ENCODE results near the gene TSR3. TPM values are rescaled to one million over a fixed set of nuclear protein-coding genes. Genes with fewer than 3 reads are reported as not detected.

The TSR3 gene
- total and polyA plus RNA-seq, 8 donors, result 9.3 to 441 (median 65.0) TPM

- H3K27ac ChIP-seq, result no peak overlapping the region
- H3K4me1 ChIP-seq, result peaks cover 30 to 46% (median 44%) of the 10 kb centered on the region in 4 donors
- WGBS, 5 donors, result 87 to 94% (median 89%) methylated on average over 30 to 38 of the region's 38 CpGs
- no peak overlapping the region for H3K4me3 ChIP-seq
- intact Hi-C loops (cut with DNase I; ENCODE audit: low total_unique reads), result no loop called here
- DNase-seq, result no peak
- H3K9me3 ChIP-seq, result no peaks in the 10 kb centered on the region
- H3K27me3 ChIP-seq, result no peaks in the 10 kb centered on the region
- peaks cover 49 to 67% (median 63%) of the 10 kb centered on the region in 4 donors for H3K36me3 ChIP-seq
- TF ChIP-seq POLR2AphosphoS5 (IDR thresholded peaks at IDR 0.05) (no peak), POLR2A (IDR thresholded peaks at IDR 0.05) (no peak), EP300 (IDR thresholded peaks at IDR 0.05) (no peak), CTCF (IDR thresholded peaks at IDR 0.05) (no peak)
These were observed 37.8 kb downstream of the TSR3 start for GRCh38 chr16:1313721-1314369.

- 86 to 89% (median 89%) methylated on average over 13 to 15 of the region's 15 CpGs for WGBS, 5 donors
- Histone ChIP-seq H3K4me3 (peak overlapping the region in 1 of 4 donors; percentile 84), H3K36me3 (peaks cover 41 to 57% (median 54%) of the 10 kb centered on the region in 4 donors), H3K9me3 (no peaks in the 10 kb centered on the region), H3K4me1 (peaks cover 30 to 53% (median 48%) of the 10 kb centered on the region in 4 donors), H3K27me3 (no peaks in the 10 kb centered on the region), H3K27ac (no peak overlapping the region)
- DNase-seq, result no peak
- intact Hi-C loops (cut with DNase I; ENCODE audit: low total_unique reads), result no loop called here
- TF ChIP-seq POLR2A (IDR thresholded peaks at IDR 0.05) (no peak), CTCF (IDR thresholded peaks at IDR 0.05) (no peak), EP300 (IDR thresholded peaks at IDR 0.05) (no peak), POLR2AphosphoS5 (IDR thresholded peaks at IDR 0.05) (no peak)
These were observed 38.8 kb downstream of the TSR3 start for GRCh38 chr16:1312903-1313302.

- H3K4me3 ChIP-seq, result peak overlapping the region in 3 of 4 donors; percentile 79 to 97 (median 84)
- TF ChIP-seq POLR2A (IDR thresholded peaks at IDR 0.05), result no peak
- H3K4me1 ChIP-seq, result peaks cover 30 to 55% (median 48%) of the 10 kb centered on the region in 4 donors
- WGBS, 5 donors, result 52 to 78% (median 65%) methylated on average over 2 to 16 of the region's 16 CpGs
- DNase-seq, result no peak
- H3K27me3 ChIP-seq, result no peaks in the 10 kb centered on the region
- intact Hi-C loops (cut with DNase I; ENCODE audit: low total_unique reads), result no loop called here
- no peaks in the 10 kb centered on the region for H3K9me3 ChIP-seq
- H3K27ac ChIP-seq, result no peak overlapping the region
- H3K36me3 ChIP-seq, result peaks cover 37 to 53% (median 49%) of the 10 kb centered on the region in 4 donors
These were observed 39.2 kb downstream of the TSR3 start for GRCh38 chr16:1312467-1312816.

GRCh38 chr16:1311738-1312466, 39.8 kb downstream of the TSR3 start:
- H3K9me3 ChIP-seq, result no peaks in the 10 kb centered on the region
- intact Hi-C loops (cut with DNase I; ENCODE audit: low total_unique reads), result no loop called here

More at GRCh38 chr16:1311738-1312466, 39.8 kb downstream of the TSR3 start:
- H3K27ac ChIP-seq, result peak overlapping the region; percentile 0 to 98 (median 15)
- TF ChIP-seq CTCF (IDR thresholded peaks at IDR 0.05) (no peak), EP300 (IDR thresholded peaks at IDR 0.05) (no peak), POLR2AphosphoS5 (IDR thresholded peaks at IDR 0.05) (no peak), POLR2A (IDR thresholded peaks at IDR 0.05) (no peak)
- H3K36me3 ChIP-seq, result peaks cover 31 to 47% (median 44%) of the 10 kb centered on the region in 4 donors
- 14 to 27% (median 23%) methylated on average over 7 to 35 of the region's 35 CpGs for WGBS, 5 donors
- H3K4me3 ChIP-seq, result peak overlapping the region; percentile 79 to 97 (median 86)
- DNase-seq, result peak in 1 of 2 donors; percentile 64
- no peaks in the 10 kb centered on the region for H3K27me3 ChIP-seq
- peaks cover 30 to 55% (median 48%) of the 10 kb centered on the region in 4 donors for H3K4me1 ChIP-seq

All from stomach (tissue), 9 donors.